Common myeloid progenitor, CD34-positive (primary cell): ENCODE measurements around the gene CALHM4.

Source experiments
- CTCF ChIA-PET: fragments of 350-600 bp; sonication (Branson Sonifier 250); formaldehyde crosslinking; loops from one replicate; lab custom pipeline; 2021; ENCODE audit warnings: antibody characterized with exemption; lab: Charles Lee
- POLR2A ChIA-PET: fragments of 350-600 bp; sonication (Branson Sonifier 250); formaldehyde crosslinking; loops from one replicate; lab custom pipeline; 2021; ENCODE audit warnings: antibody characterized with exemption; lab: Charles Lee
- DNase-seq, 3 donors: peaks; one replicate each; pipeline versions ENCODE4 v3.0.0 to v3.0.0-alpha.2; 2013
- H3K27ac ChIP-seq, 2 experiments: 1 replicate in 1 of 2; 2 replicates in 1 of 2; pipeline ENCODE4 v1.7.0; 2013; ENCODE audit warnings: inconsistent platforms in 2 of 2, low read length in 2 of 2, mild to moderate bottlenecking in 2 of 2, low read depth in 1 of 2, moderate library complexity in 1 of 2; ENCODE audit not compliant: severe bottlenecking in 2 of 2, insufficient read depth in 1 of 2, poor library complexity in 1 of 2
- H3K27me3 ChIP-seq, 5 experiments: replicated peaks in 2 of 5; 1 replicate in 3 of 5; 2 replicates in 2 of 5; pipeline versions ENCODE4 v1.6.1 to v1.7.0; 2013; ENCODE audit warnings: low read length in 4 of 5, mild to moderate bottlenecking in 2 of 5, moderate library complexity in 2 of 5, inconsistent platforms in 1 of 5; ENCODE audit not compliant: insufficient read depth in 5 of 5, control insufficient read depth in 4 of 5
- H3K36me3 ChIP-seq, 4 experiments: 1 replicate in 2 of 4; 2 replicates in 2 of 4; pipeline versions ENCODE4 v1.6.1 to v1.7.0; 2013; ENCODE audit warnings: low read length in 3 of 4, control low read depth in 1 of 4, mild to moderate bottlenecking in 1 of 4; ENCODE audit not compliant: control insufficient read depth in 4 of 4, insufficient read depth in 4 of 4
- H3K4me1 ChIP-seq, 4 experiments: 1 replicate in 3 of 4; 2 replicates in 1 of 4; pipeline versions ENCODE4 v1.6.1 to v1.7.1; 2013; ENCODE audit warnings: low read length in 3 of 4, mild to moderate bottlenecking in 3 of 4, control low read depth in 1 of 4, inconsistent platforms in 1 of 4, moderate library complexity in 1 of 4; ENCODE audit not compliant: control insufficient read depth in 4 of 4, insufficient read depth in 4 of 4; ENCODE audit errors: control extremely low read depth in 1 of 4
- H3K4me3 ChIP-seq, 7 experiments: 1 replicate in 4 of 7; 2 replicates in 3 of 7; pipeline versions ENCODE4 v1.5.1 to v1.7.0; 2013; ENCODE audit warnings: mild to moderate bottlenecking in 7 of 7, low read length in 6 of 7, moderate library complexity in 6 of 7, inconsistent platforms in 2 of 7, low read depth in 2 of 7, control low read depth in 1 of 7; ENCODE audit not compliant: insufficient read depth in 4 of 7, control insufficient read depth in 1 of 7; ENCODE audit errors: extremely low read depth in 1 of 7
- H3K9me3 ChIP-seq, 5 experiments: 1 replicate in 4 of 5; 2 replicates in 1 of 5; pipeline versions ENCODE4 v1.6.1 to v1.7.1; 2013; ENCODE audit warnings: low read length in 4 of 5, mild to moderate bottlenecking in 2 of 5, inconsistent platforms in 1 of 5, low read depth in 1 of 5, moderate library complexity in 1 of 5; ENCODE audit not compliant: control insufficient read depth in 4 of 5, insufficient read depth in 2 of 5; ENCODE audit errors: control extremely low read depth in 1 of 5
- WGBS: methylation state at CpG from one replicate; pipeline ENCODE4 v1.1.5; 2013; ENCODE audit not compliant: insufficient coverage; 5-methylcytosine and 5-hydroxymethylcytosine counted together

Gene CALHM4

DNA sequence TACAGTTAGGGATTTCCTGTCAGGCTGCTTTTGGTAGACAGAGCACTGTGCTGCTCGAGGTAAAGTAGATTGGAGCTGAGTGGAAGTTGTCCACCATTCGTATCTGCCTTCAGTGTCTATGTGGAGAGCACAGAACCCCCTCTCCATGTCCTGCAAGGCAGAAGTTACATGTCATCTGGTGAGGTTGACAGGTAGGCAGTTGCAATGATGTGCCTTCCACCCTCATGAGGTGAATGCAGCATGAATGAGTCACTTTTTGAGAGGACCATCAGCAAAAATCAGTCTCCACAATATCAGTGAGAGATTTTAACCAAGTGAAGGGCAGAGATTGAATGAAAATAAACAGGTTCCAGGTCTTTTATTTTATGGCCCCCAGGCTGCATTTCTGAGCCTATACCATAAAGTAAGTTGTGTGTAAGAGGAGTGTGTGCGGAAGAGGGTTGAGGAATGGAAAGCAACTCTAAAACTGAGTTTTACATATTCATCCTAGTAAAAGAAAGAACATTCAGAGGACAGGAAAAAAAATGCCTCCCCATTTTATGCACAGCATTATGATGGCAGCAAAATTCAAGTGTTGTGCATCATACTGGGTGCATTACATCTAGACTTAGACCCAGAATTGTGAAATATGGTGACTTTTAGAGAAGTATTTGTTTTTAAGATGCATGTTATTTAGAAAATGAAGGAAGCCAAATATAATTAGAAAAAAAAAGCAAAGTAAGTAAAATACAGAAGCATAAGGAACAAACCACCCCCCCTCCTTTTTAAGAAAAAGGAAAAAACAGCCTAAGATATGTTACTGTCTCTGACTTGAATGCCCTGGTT lies 23.9 kb upstream of the CALHM4 start:
- ChIA-PET CTCF (interaction anchor here (0.8 to 1.5 kb wide), 5 partner anchors 12 to 242 kb away, joined by 3 to 9 read pairs (median 4); no protein-coding TSS in a partner anchor), POLR2A (no interaction called here)
- no peaks in the 10 kb centered on the region for H3K36me3 ChIP-seq
- peak in 2 of 3 donors; percentile 7 to 31 for DNase-seq
- no peak overlapping the region for H3K27ac ChIP-seq
- no peaks in the 10 kb centered on the region for H3K27me3 ChIP-seq
- WGBS, result no CpG with 5 or more reads among the region's 3 CpGs
- no peak overlapping the region for H3K4me3 ChIP-seq
- peaks cover 0 to 9% (median 2%) of the 10 kb centered on the region in 4 experiments for H3K4me1 ChIP-seq
- no peaks in the 10 kb centered on the region for H3K9me3 ChIP-seq

DNA sequence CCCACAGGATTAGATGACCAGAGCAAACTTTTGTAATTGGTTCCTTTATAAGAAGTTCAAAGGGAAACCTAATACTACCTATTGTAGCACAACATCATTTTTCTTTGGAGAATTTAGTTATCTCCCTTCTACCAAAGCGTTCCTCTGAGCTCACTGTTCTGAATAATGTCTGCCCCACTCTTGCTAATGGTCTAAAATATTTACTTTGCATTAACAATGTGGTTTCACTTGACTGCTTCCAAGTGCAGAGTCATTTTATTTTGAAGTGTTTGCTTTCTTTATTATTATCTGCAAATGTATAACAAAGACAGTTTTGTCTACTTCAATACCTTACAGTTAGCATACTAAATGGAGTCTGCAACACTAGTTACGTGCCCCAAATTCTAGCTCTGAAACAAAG lies 23.1 kb upstream of the CALHM4 start:
- CTCF ChIA-PET, result interaction anchor here (0.8 to 1.5 kb wide), 4 partner anchors 17 to 242 kb away, joined by 4 to 9 read pairs (median 4); no protein-coding TSS in a partner anchor
- no peak overlapping the region for H3K27ac ChIP-seq
- POLR2A ChIA-PET, result interaction anchor here (0.6 kb wide), 1 partner anchor 85 kb away, joined by 3 read pairs; no protein-coding TSS in a partner anchor

GRCh38 chr6:116531675-116532570 lies 21.6 kb upstream of the CALHM4 start:
- ChIA-PET CTCF (interaction anchor here (0.6 to 4.5 kb wide), 19 partner anchors 10 to 326 kb away, joined by 3 to 58 read pairs (median 4); no protein-coding TSS in a partner anchor), POLR2A (no interaction called here)
- H3K27me3 ChIP-seq, result no peaks in the 10 kb centered on the region
- H3K4me1 ChIP-seq, result peaks cover 0 to 9% (median 2%) of the 10 kb centered on the region in 4 experiments
- H3K4me3 ChIP-seq, result no peak overlapping the region
- no peaks in the 10 kb centered on the region for H3K36me3 ChIP-seq
- no peak overlapping the region for H3K27ac ChIP-seq
- WGBS, result 80% methylated on average over 2 of the region's 12 CpGs
- H3K9me3 ChIP-seq, result no peaks in the 10 kb centered on the region
- DNase-seq, result peak; percentile 81 to 93 (median 91)

More for the DNA sequence above, 23.1 kb upstream of the CALHM4 start:
- Histone ChIP-seq H3K27me3 (no peaks in the 10 kb centered on the region), H3K9me3 (no peaks in the 10 kb centered on the region), H3K36me3 (no peaks in the 10 kb centered on the region), H3K4me1 (peaks cover 0 to 9% (median 2%) of the 10 kb centered on the region in 4 experiments), H3K4me3 (no peak overlapping the region)
- DNase-seq, result no peak
- 100% methylated on average over 1 of the region's 2 CpGs for WGBS

DNA sequence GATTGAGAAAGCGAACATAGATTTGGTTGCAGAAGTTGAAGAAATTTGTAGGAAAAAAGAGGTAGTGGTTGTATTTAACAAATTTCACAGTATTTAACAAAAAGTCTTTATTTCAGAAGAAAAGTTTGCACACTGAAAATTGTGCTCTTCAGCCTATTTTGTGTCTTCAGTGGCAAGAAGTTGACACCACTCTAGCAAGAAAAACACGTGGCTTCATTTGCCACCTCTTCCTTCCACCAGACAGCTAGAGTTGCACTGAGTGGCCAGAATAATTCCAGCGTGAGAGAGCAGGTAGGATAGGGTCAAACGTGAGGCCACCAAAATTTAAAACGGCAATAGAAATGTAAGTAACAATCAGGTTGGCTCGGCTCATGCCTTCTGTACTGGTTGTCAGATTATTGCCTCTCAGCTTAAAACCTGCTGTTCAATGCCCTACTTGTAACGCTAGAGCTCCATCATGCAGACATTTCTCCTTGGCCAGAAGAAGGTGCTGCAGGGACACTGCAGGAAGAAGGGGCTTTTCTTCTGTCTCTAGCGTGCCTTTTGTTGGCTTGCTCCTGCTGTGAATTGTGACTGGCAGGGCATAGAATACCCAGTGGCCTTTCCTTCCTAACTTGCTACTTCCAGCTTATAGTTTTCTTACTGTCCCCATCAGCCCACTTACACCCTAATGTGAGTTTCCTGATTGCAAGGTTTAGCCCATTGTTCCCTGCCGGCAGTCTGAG lies 20.2 kb upstream of the CALHM4 start:
- Histone ChIP-seq H3K36me3 (no peaks in the 10 kb centered on the region), H3K4me1 (peaks cover 0 to 9% (median 2%) of the 10 kb centered on the region in 4 experiments), H3K9me3 (no peaks in the 10 kb centered on the region), H3K27me3 (no peaks in the 10 kb centered on the region), H3K4me3 (no peak overlapping the region), H3K27ac (no peak overlapping the region)
- DNase-seq, result no peak
- ChIA-PET CTCF (interaction anchor here (0.7 to 4.5 kb wide), 26 partner anchors 9 to 311 kb away, joined by 3 to 58 read pairs (median 4); partner anchors contain the start of gene CALHM4), POLR2A (no interaction called here)
- 92% methylated on average over 8 of the region's 9 CpGs for WGBS

DNA sequence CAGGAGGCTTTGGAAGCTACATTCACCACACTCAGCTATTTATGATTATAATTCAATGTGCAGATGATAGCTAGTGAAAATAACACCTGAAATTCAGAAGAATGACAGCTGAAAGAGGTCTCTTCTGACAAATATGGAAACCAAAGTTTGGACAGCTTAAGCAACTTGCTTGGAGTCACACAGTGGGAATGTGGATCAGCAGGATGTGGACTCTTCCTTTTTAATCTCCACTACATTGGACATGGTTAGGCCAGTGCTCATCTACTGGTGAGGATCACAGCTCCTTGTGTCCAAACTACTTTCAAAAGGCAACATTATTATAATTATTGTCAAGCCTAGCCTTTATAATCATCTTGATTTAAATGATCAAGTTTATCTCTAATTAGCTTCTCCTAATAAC lies 18.4 kb upstream of the CALHM4 start:
- H3K27ac ChIP-seq, result no peak overlapping the region
- no peak for DNase-seq
- peaks cover 0 to 2% (median 0%) of the 10 kb centered on the region in 4 experiments for H3K4me1 ChIP-seq
- no peak overlapping the region for H3K4me3 ChIP-seq
- ChIA-PET POLR2A (no interaction called here), CTCF (interaction anchor here (0.5 to 4.5 kb wide), 26 partner anchors 10 to 318 kb away, joined by 3 to 58 read pairs (median 4); partner anchors contain the start of genes CALHM5, RWDD1 and TRAPPC3L)
- H3K36me3 ChIP-seq, result no peaks in the 10 kb centered on the region
- H3K9me3 ChIP-seq, result no peaks in the 10 kb centered on the region
- H3K27me3 ChIP-seq, result no peaks in the 10 kb centered on the region

DNA sequence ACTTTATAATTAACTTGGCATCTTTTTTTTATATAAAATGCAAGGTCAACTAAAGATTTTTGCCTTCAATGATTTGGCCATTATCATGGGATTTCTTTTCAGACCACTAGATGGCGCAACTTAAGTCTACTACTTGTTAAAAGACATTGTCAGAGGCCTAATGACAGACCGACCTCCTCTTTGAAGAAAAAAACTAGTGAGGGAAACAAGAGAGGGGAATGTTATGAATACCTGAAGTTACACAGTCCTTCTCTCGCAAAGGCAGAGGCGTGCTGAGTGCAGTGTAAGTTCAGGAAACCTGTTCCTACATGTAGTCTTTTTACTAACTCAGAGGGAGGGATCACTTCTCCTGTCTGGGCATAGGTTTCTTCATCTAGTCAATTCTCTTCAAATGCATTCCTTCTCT lies 17.3 kb upstream of the CALHM4 start:
- WGBS, result 11% methylated on average over 4 of the region's 4 CpGs
- H3K4me3 ChIP-seq, result no peak overlapping the region
- ChIA-PET CTCF (interaction anchor here (1.3 to 4.5 kb wide), 4 partner anchors 25 to 253 kb away, joined by 4 to 30 read pairs (median 9); no protein-coding TSS in a partner anchor), POLR2A (no interaction called here)
- H3K27ac ChIP-seq, result no peak overlapping the region
- peak; percentile 72 to 82 (median 79) for DNase-seq
- peaks cover 0 to under 1% (median 0%) of the 10 kb centered on the region in 5 experiments for H3K27me3 ChIP-seq
- H3K4me1 ChIP-seq, result no peaks in the 10 kb centered on the region
- H3K9me3 ChIP-seq, result no peaks in the 10 kb centered on the region
- H3K36me3 ChIP-seq, result no peaks in the 10 kb centered on the region
